GF-D8 (cell line): ENCODE data around the gene PIAS2.
"Not testable (repeated sequence)": the region's sequence is repeated elsewhere in the genome, so short reads cannot be mapped to it uniquely, and the experiment has no call there.

ENCODE experiments used
- DNase-seq: peaks from one replicate; lab custom pipeline; 2025; lab: John Stamatoyannopoulos, UW

PIAS2 gene

GRCh38 chr18:46831434-46831833 is 85.9 kb downstream of the PIAS2 start:
- DNase-seq = no peak

GRCh38 chr18:46830633-46831032 is 86.7 kb downstream of the PIAS2 start:
- DNase-seq = no peak

GRCh38 chr18:46829947-46830346 is 87.4 kb downstream of the PIAS2 start:
- no peak for DNase-seq

- DNase-seq = no peak
Observed at GRCh38 chr18:46829531-46829930, 87.8 kb downstream of the PIAS2 start.

GRCh38 chr18:46821856-46822711 is 95.2 kb downstream of the PIAS2 start:
- peak; percentile 7 for DNase-seq

- no peak for DNase-seq
Observed at GRCh38 chr18:46820863-46821262, 96.4 kb downstream of the PIAS2 start.

GRCh38 chr18:46815661-46816060 is 101.6 kb downstream of the PIAS2 start:
- no peak for DNase-seq

GRCh38 chr18:46814399-46814798 is 102.9 kb downstream of the PIAS2 start:
- DNase-seq = no peak

- no peak for DNase-seq
Observed at GRCh38 chr18:46812311-46812710, 105.0 kb downstream of the PIAS2 start.

GRCh38 chr18:46810481-46811000 is 106.8 kb downstream of the PIAS2 start:
- no peak for DNase-seq

- DNase-seq = no peak
Observed at GRCh38 chr18:46809145-46809544, 108.2 kb downstream of the PIAS2 start.

GRCh38 chr18:46795945-46796344 is 121.4 kb downstream of the PIAS2 start:
- DNase-seq = not testable (repeated sequence)

GRCh38 chr18:46794607-46795006 is 122.7 kb downstream of the PIAS2 start:
- no peak for DNase-seq

- DNase-seq = no peak
Observed at GRCh38 chr18:46793565-46793964, 123.7 kb downstream of the PIAS2 start.

GRCh38 chr18:46789088-46789487 is 128.2 kb downstream of the PIAS2 start:
- DNase-seq = no peak

- DNase-seq = no peak
Observed at GRCh38 chr18:46787674-46788073, 129.6 kb downstream of the PIAS2 start.

GRCh38 chr18:46772357-46772756 is 144.9 kb downstream of the PIAS2 start:
- peak; percentile 20 for DNase-seq

- DNase-seq = no peak
Observed at GRCh38 chr18:46771141-46771540, 146.2 kb downstream of the PIAS2 start.

GRCh38 chr18:46770708-46771107 is 146.6 kb downstream of the PIAS2 start:
- no peak for DNase-seq

GRCh38 chr18:46768166-46768921 is 149.0 kb downstream of the PIAS2 start:
- DNase-seq = no peak

- no peak for DNase-seq
Observed at GRCh38 chr18:46767217-46767616, 150.1 kb downstream of the PIAS2 start.

- no peak for DNase-seq
Observed at GRCh38 chr18:46764586-46764985, 152.7 kb downstream of the PIAS2 start.
